GM21786 (cell line): ENCODE data around the gene CLSTN2.

ENCODE experiments used
- ATAC-seq: cut with Tn5 transposase; IDR thresholded peaks from one replicate; pipeline ENCODE4 v1.9.1; 2021; ENCODE audit not compliant: unreplicated experiment

CLSTN2 gene

GRCh38 chr3:140091143-140091542 lies 156.2 kb downstream of the CLSTN2 start:
- ATAC-seq = no peak

GRCh38 chr3:140092848-140093536 lies 158.0 kb downstream of the CLSTN2 start:
- ATAC-seq = no peak

- ATAC-seq = no peak
Measured at GRCh38 chr3:140093742-140094141, 158.8 kb downstream of the CLSTN2 start.

- no peak for ATAC-seq
Measured at GRCh38 chr3:140094487-140094886, 159.5 kb downstream of the CLSTN2 start.

- no peak for ATAC-seq
Measured at GRCh38 chr3:140096037-140096436, 161.1 kb downstream of the CLSTN2 start.

- no peak for ATAC-seq
Measured at GRCh38 chr3:140097874-140098635, 163.1 kb downstream of the CLSTN2 start.

GRCh38 chr3:140100479-140100878 lies 165.5 kb downstream of the CLSTN2 start:
- no peak for ATAC-seq

GRCh38 chr3:140103166-140103565 lies 168.2 kb downstream of the CLSTN2 start:
- no peak for ATAC-seq

GRCh38 chr3:140103986-140104645 lies 169.1 kb downstream of the CLSTN2 start:
- ATAC-seq = no peak

- ATAC-seq = no peak
Measured at GRCh38 chr3:140113996-140114788, 179.2 kb downstream of the CLSTN2 start.

GRCh38 chr3:140114789-140115080 lies 179.8 kb downstream of the CLSTN2 start:
- no peak for ATAC-seq

GRCh38 chr3:140117096-140117526 lies 182.1 kb downstream of the CLSTN2 start:
- ATAC-seq = no peak

GRCh38 chr3:140122183-140122582 lies 187.2 kb downstream of the CLSTN2 start:
- no peak for ATAC-seq

- no peak for ATAC-seq
Measured at GRCh38 chr3:140128217-140128616, 193.2 kb downstream of the CLSTN2 start.

- no peak for ATAC-seq
Measured at GRCh38 chr3:140128631-140129030, 193.6 kb downstream of the CLSTN2 start.

GRCh38 chr3:140129768-140130284 lies 194.8 kb downstream of the CLSTN2 start:
- ATAC-seq = no peak

GRCh38 chr3:140131895-140132294 lies 196.9 kb downstream of the CLSTN2 start:
- ATAC-seq = no peak

GRCh38 chr3:140134231-140134965 lies 199.4 kb downstream of the CLSTN2 start:
- no peak for ATAC-seq

GRCh38 chr3:140135461-140135860 lies 200.5 kb downstream of the CLSTN2 start:
- no peak for ATAC-seq

- ATAC-seq = no peak
Measured at GRCh38 chr3:140143367-140144069, 208.5 kb downstream of the CLSTN2 start.
